NCI-H1436 treated with DMSO at 0.1 percent for 48 hours (cell line): ENCODE results near the gene OGA.

Experiments used
- DNase-seq: peaks from one replicate; lab custom pipeline; 2025; lab: John Stamatoyannopoulos, UW

OGA gene

DNA sequence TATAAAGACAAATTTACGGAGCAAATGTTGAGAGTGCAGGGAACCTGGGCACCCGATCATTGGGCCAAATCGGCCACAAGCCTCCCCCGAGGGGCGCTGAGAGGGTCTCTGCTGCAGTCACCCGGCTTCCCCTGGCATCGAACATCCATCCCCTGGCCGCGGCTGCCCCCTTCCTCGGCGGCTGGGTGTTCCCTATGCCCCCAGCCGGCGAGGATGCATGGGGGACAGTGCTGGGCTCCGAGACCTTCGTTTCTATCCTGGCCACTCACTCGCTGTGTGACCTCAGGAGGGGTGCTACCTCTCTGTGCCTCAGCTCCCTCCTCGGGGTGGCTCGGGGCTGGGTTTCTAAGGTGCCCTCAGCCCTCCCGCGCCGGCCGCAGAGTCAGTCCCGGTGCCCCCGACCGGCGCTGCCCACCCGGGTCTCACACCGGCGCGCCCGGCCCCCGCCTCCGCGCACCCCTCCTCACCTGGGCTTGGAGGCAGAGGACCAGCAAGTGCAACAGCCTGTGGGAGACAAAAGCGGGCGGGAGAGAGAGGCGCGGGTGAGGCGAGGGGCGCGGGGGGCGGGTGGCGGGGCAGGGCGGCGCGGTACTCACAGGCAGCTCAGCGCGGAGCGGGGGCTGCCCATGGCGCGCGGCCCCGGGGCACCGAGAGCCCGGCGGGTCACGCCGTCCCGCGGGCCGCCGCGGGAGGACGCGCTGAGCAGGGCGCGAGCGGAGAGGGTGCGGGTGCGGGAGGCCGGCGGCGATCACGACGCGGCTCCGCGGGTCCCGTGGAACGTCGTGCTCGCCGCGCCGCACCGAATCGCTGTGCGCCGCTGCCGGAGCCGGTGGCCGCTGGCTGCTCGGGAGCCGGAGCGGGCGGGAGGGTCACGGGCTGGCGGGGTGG lies 42.7 kb downstream of the OGA start, which contains the start of gene FGF8:
Gene FGF8, minus strand, starts transcription at position 842 of the 888 bp plus-strand sequence. Its CDS starts 214 bp downstream, at position 628.
- DNase-seq = no peak

DNA sequence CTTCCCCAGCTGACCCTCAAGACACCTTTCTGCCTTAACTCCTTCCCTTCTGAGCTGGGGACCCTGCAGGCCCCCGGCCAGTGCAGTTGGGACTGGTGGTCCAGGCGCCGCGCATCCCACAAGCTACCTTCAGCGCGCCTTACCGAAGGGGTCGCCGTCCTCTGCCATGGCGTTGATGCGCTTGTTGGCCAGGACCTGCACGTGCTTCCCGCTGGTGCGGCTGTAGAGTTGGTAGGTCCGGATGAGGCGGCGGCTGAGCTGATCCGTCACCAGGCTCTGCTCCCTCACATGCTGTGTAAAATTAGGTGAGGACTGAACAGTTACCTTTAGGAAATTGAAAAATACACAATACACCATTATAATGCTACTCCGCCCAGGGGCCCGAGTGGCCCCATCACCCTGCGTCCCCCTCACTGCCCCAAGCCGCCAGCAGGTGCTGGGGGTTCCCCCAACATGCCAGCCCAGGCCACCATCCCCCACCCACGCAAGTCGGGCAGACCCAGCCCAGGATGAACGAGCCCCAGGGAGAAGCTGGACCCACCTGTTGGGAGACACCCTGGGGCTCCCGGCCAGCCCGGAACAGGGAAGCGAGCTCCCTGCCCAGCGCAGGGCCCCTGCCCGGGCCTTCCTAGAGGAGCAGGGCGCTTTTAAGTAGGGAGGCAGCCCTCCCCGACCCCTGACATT lies 43.5 kb downstream of the OGA start:
- no peak for DNase-seq

GRCh38 chr10:101773923-101774588 lies 44.2 kb downstream of the OGA start:
- no peak for DNase-seq

- DNase-seq = no peak
Measured at GRCh38 chr10:101772895-101773761, 45.1 kb downstream of the OGA start.

DNA sequence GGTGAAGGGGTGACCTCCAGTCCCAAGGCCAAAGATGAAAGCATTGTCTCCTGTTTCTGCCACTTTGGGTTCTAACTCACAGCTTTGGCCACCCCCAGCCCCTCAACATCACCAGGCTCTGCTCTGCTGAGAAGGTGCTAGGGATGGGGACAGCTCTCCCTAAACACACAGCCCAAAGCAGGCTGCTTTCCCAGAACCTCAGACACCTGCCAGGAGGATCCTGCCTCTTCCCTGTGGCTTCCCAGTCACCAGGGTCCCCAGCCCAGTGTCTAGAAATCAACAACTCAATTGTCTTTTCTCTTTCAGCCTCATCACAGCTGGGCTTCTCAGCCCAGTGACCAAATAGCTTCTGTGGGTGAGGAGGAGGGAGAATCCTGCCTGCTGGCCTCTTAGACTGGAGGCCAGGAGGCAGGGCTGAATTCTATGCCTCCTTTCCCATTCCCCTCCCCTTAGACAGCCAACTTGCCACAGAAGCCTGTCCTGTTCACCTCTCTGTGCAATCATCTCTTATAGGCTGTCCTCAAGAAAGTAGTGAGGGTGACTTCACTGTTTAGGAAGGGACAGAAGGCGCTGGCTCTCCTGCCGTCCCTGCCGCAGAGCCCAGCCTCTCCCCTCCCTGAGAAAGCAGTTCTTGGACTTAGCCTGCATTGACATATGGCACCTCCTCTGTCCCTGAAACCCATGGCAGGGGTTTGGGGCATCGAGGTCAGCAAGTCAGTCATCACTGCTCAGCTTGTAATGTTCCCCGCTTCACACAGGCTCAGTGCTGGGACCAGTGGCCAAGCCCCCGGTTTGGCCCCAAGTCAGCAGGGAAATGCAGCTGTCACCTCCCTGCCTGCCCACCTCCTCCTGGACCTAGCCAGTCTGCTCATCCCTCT lies 46.0 kb downstream of the OGA start:
- no peak for DNase-seq

DNA sequence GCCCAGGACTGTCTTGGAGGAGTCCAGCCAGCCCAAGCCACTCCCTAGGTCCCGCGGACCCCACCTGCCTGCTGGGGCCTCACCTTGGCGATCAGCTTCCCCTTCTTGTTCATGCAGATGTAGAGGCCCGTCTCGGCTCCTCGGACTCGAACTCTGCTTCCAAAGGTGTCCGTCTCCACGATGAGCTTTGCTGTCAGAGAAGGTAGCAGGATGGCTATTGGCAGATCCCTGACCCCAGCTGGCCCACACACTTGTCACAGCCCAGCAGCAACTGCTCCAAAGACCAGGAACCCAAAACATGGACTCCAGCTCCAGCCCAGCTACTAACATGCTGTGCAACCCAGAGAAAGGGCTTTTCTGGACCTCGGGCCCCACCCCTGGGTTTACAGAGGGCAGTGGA lies 46.9 kb downstream of the OGA start:
- DNase-seq = no peak

- no peak for DNase-seq
Measured at GRCh38 chr10:101770331-101771215, 47.7 kb downstream of the OGA start.

DNA sequence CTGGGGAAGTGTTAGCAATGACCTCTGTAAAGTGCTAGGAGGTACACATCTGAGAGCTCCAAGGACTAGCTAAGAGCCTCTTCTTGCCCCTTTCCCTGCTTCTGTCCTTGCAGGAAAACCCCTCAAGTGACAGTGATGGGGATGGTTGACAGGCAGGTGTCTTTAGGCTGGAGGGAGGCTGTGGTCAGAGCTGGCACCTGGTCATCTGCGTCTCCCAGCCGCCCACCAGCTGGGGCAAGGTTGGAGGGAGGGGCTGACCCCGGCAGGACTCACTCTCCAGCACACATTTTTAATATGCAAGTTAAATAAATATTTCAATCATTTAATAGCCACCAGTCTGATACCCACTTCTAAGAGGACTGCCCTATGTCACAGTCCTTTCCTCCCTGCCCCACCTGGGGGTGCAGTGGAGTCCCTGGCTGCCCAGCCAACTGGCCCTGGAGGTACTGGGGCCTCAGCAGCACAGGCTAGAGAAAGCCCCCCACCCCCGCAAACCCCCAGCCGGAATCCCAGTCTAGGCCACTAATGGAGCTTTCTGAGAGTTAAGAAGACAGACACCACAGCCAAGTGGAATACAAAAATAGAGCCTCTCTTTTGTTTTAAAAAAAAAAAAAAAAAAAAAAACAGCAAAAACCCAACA lies 48.6 kb downstream of the OGA start:
- DNase-seq = no peak

DNA sequence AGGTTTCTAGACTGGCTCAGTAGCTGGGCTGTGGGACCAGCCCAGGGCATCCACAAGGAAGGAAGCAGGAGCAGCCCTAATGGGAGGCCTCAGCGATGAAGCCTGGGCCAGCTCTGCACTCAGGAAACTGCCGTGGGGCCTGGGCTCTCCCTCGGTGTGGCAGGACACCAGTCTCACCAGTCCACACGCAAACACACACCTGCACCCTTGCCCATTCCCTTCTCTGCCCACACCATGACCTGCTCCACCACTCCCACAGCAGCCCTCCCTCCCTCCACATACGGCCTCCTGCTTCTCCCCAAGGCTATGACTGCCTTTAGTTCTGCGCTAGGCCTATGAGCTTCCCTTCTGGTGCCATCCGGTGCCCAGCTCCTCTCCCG lies 49.5 kb downstream of the OGA start:
- DNase-seq = no peak

DNA sequence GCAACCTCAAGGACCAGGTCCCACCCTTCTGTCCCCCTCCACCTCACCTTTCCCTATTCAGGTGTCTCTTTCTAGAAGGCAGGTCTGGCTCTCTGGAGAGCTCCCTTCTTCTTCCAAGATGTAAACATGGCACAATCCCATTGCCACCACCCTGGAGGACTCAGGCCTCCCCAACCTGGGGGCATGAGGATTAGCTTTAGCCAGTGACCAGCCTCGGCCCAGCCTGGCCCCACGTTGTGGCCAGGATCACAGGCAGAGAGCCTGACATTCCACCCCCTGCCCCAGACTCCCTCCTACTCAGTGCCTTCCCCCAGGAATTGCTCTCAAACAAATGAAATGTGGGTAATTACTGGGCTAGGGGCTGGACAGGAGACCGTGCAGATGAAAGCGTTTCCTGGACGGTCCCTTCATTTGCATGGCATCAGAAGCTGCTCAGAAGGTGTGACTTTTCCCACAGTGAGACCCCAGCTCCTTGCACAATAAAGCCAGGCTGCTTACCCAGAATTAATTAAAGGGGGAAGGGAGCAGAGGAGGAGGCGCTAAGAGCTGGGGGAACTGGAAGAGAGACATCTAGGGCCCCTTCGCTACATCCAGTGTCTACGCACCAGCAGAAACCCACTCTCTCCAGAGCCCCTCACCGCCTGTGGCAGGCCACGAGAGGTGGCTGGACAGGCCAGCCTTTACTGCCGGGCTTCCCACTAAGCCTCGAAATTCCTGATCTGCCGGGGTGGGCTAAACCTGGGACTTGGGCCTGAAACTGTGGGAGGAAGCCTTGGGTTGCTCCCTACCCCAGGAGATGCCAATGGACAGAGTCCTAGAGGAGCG lies 50.1 kb downstream of the OGA start:
- no peak for DNase-seq

DNA sequence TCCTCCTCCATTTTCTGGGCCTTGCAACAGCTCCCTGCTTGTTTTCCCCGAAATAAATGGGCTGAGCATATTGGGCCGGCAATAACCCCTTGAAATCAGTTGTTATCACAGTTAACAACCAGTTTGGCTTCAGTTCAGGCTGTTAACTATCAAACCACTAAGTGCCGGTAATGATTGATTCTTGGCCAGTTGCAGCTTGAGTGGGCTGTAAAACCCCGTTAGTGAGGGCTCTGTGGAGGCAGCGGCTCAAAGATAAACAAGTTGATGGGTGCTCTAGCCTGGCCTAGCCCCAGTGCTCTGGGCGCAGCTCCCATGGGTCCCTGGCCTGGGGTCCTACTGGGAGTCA lies 50.7 kb downstream of the OGA start:
- no peak for DNase-seq

GRCh38 chr10:101766753-101767599 lies 51.3 kb downstream of the OGA start:
- no peak for DNase-seq

DNA sequence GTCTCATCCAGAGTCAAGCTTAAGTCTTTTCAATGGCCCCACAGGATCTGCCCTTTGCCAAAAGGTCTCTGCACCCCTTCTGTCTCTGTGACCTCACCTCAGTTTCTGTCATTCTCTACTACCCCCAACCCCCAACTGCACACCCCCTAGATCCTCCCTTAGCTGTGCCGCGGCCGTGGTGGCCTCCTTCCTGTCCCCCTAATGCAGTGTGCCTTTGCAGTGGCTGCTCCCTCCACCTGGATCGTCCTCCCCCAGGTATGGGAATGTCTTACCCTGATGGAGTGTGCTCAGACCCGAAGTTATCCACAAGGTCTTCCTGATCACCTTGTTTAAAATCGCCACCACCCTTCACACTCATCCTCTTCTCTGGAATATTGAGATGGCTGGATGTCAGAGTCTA lies 51.9 kb downstream of the OGA start:
- no peak for DNase-seq

DNA sequence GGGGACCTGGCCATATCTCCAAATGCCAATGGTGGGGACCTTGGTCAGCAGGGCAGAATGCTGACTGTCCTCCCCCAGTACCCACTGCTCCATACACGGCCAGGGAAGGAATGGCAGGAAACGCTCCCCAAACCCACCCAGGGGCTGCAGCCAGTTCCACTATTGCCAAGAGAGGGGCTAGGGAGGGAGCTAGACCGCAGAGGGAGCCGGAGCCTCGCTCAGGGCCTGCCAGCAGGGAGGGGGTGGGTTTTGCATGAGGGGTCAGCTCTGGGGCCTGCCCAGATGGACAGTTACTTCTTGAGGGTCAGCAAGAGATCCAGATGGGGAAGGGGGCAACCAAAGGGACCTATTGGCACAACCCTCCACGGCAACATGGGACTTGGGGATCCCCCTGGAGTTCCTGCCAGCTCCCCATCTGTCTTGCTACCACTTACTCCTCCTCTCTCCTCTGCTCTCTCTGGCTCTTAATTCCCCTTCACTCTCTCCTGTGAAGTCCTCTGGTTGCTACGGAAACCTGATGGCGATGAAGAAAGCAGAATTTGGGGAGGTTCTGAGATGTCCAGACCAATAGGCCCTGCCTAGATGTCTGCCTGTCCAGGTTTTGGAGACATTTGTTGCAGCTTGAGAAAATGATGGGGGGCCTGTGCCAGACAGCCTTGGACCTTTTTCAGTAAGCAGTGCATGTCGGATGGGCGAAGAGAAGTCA lies 55.0 kb downstream of the OGA start:
- DNase-seq = no peak

DNA sequence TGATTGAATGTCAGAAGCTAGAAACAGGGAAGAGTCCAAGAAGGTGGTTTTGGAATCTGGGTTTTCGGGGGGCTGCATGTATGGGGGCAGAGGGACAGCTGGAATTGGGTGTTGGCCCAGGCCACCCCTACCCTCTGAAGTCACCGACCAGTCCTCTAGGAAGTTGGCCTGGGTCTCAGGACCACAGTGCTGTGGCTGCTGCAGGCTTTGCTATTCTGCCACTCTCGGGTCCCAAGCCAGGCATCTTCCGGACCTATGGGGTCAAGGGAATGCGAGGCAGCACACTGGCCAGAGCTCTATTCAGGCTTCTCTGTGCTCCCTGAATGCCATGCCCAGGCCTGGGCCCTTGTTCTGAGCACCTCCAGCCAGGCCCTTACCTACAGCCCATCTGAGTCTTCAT lies 55.5 kb downstream of the OGA start:
- DNase-seq = no peak

- no peak for DNase-seq
Measured at GRCh38 chr10:101761226-101761625, 57.0 kb downstream of the OGA start.

- DNase-seq = no peak
Measured at GRCh38 chr10:101760510-101760909, 57.7 kb downstream of the OGA start.
